SK-N-MC (cell line): ENCODE data around the gene AFF1.

ENCODE experiments used
- EZH2 ChIP-seq: fragments of 200-600 bp; sonication (generic); IDR thresholded peaks from one replicate; pipeline ENCODE4 v1.6.1; 2017; ENCODE audit warnings: antibody characterized with exemption
- POLR2AphosphoS5 ChIP-seq: IDR thresholded peaks from 2 replicates; pipeline ENCODE4 v1.6.1; 2012; ENCODE audit warnings: mild to moderate bottlenecking, low read depth, low read length, borderline replicate concordance

DNA sequence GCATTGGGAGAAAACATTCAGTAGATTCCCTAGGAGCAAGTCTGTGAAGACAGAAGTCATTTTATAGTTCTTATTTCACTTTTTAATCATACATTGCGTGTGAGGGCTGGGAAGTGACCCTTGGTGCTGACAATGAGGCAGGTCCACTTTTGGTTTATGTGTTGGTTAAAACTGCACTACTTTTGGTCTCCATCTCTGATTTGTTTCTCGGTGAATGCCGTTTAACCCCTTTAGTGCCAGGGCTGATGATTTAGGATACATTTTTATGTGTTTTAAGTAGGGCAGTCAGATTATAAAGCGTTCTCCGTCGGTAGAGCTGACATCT, 110.4 kb downstream of the AFF1 start:
- no peak for TF ChIP-seq EZH2
- TF ChIP-seq POLR2AphosphoS5: no peak
